SIG-M5 (cell line): ENCODE measurements around the gene EPB41L3.
"Not testable (repeated sequence)": the region's sequence is repeated elsewhere in the genome, so short reads cannot be mapped to it uniquely, and the experiment has no call there.

Experiments
- DNase-seq: peaks from one replicate; lab custom pipeline; 2025; lab: John Stamatoyannopoulos, UW

Gene EPB41L3

GRCh38 chr18:5496305-5496704, 47.5 kb downstream of the EPB41L3 start:
- no peak for DNase-seq

GRCh38 chr18:5490753-5491480, 52.9 kb downstream of the EPB41L3 start:
- DNase-seq, result no peak

DNA sequence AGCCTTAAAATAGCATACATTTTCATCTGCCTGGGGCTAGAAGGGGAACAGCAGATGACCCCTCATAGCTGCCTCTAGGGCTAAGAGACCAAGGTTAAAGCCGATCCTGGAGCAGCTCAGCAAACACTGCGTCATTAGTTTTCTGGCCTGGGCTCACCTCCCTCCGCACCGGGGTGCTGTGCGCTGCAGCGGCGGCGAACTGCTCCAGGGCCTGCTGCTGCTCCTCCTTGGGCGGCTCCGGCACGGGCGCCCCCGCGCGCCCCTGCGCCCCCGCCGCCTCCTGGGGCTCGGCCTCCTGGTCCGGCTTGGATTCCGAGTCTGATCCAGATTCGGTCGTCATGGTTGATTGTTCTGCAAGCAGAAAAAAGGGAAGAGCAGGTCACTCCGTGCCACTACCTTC, 55.0 kb downstream of the EPB41L3 start:
- no peak for DNase-seq

DNA sequence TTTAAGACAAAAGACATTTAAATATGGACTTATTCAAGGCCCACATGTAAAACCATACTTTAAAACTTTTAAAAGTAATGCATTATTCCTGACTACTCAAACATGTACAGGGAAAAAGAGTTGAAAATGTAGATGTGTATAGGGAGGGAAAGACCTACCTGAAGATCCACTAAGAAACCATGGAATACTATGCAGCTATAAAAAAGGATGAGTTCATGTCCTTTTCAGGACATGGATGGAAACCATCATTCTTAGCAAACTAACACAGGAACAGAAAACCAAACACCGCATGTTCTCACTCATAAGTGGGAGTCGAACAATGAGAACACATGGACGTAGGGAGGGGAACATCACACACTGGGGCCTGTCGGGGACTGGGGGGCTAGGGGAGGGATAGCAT, 55.8 kb downstream of the EPB41L3 start:
- DNase-seq, result not testable (repeated sequence)

- DNase-seq, result no peak
These were observed 59.3 kb downstream of the EPB41L3 start for GRCh38 chr18:5484526-5484925.

DNA sequence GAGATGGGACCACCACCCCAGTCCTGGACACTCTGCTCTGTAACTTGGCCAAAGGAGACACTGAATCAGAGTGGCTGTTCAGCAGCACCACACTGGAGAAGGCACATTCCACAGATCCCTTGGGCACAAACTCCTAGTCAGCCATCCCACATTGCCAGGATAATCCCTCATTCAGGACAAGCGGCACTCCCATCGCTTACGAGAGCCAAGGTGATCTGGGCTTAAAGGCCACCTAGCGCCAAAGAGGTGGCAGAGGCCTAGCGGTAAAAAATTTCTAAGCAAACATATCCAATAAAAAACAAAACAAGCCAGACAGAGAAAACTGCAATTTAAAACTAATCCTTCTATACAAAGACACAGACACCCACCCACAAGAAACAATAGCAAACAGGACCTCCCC, 62.2 kb downstream of the EPB41L3 start:
- no peak for DNase-seq

DNA sequence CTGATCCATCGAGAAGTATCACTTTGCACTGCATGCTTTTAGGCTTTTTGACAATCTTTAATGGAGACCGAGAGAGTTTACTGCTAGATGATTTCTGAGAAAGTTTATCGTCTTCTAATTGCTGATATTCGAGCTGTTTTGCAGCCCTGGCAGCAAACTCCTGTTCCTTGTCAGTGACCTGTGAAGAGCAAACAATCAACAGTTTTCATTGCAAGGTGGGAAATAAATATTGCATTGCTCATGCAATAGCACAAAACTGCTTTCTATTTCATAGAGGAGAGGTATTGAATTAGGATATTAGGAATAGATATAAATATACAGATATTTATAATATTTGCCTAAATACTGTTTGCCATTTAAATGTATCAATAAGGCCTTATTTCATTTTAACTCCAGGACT, 65.5 kb downstream of the EPB41L3 start:
- no peak for DNase-seq

- DNase-seq, result no peak
These were observed 66.6 kb downstream of the EPB41L3 start for GRCh38 chr18:5476961-5477800.

DNA sequence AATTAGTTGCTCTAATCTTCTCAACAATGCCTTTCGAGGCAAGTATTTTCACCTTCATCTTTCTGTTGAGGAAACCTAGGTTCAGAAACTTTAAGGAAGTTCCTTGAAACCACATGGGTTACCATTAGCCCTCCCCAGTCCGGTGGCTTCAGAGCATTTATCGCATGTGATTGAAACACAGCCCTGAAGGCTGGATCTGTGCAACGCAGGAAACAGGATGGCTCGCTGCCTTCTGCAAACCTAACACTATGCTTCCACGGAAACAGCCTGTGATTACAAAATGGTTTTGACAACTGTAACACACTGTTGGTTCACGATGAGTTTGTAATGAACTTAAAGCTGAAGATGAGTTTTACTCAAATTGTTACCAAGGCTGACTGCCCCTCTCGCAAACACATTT, 68.5 kb downstream of the EPB41L3 start:
- peak; percentile 28 for DNase-seq

- no peak for DNase-seq
These were observed 74.5 kb downstream of the EPB41L3 start for GRCh38 chr18:5469340-5469739.

DNA sequence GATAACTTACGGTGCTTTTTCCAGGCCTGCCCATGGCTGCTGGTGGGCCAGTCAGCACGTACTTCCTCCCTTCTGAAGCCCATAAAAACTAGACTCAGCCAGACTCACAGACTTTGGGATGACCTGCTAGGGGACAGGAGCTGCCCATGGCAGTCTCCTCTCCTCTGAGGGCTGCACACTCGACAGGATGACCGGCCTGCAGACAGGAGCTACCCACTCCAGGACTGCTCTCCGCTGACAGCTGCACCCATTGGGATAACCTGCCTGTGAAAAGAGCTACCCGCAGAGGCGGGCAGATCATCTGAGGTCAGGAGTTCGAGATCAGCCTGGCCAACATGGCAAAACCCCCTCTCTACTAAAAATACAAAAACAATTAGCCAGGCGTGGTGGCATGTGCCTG, 75.4 kb downstream of the EPB41L3 start:
- no peak for DNase-seq

- DNase-seq, result no peak
These were observed 76.1 kb downstream of the EPB41L3 start for GRCh38 chr18:5467671-5468070.

DNA sequence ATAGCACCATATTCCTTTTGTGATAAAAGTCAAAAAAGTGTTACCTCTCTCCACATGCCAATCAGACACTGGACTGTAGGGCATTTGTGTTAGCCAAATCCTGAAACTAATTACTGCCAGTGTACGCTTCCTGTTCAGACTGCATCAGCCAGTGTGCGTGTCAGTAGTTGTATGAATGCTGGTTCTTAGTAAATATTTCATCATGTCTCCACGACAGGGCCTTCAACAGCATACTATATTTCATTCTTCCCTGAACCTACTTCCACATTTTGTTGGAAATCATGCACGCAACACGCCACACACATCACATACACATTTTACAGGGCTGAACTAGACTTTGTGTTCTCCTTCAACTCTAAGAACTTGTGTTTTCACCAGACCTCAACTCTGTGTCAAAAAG, 77.5 kb downstream of the EPB41L3 start:
- DNase-seq, result peak; percentile 87

DNA sequence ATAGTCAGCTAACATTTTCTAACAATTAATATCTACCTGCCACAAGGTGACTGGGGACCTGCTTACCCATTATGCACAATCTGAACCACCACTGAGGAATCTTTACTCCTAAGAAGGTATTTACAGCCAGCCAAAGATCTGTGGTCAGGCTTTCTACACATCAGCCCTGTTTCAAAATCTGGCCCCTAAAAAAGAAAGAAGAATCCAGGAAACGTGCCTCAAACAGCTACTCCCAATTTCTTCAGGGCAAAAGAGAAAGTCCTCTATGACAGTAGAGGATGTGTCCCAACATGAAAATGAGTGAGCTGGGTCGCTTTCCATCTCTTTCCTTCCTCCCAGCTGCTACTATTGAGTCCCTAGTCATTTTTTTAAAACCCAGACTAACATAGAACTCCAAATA, 79.5 kb downstream of the EPB41L3 start:
- peak; percentile 13 for DNase-seq

- no peak for DNase-seq
These were observed 80.0 kb downstream of the EPB41L3 start for GRCh38 chr18:5463831-5464230.

DNA sequence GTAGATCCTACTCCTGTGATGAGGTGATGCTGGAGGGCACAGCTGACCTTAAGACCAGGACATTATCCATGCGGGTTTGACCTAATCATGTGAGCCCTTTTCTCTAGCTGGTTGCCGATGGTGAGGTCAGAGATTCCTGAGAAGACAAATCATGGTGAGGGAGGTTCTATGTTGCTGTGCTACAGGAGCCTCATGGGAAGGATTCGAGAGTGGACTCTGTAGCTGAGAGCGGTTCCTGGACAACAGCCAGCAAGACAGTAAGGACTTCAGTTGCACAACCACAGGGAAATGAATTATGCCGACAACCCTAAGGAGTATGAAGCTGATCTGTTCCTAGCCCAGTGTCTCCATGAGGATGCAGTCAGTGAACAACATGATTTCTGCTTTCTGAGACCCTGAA, 80.4 kb downstream of the EPB41L3 start:
- DNase-seq, result no peak

DNA sequence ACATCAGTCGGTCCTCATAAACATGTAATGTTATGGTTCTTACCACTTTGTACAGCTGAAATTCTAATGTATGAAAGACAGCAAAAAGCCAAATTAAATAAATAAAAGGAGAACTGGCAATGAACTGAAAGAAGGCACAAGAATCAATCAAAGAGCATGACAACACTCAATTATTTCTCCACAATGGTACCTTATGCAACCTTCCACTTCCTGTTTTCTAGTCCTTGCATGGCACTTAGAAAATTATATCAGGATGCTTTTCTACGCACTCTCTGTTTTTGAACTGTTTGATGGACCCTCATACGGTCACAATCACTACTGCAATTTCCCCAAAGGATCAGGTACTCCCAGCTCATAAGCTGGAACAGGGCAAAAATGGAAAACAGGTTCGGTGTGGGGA, 81.6 kb downstream of the EPB41L3 start:
- peak; percentile 68 for DNase-seq

DNA sequence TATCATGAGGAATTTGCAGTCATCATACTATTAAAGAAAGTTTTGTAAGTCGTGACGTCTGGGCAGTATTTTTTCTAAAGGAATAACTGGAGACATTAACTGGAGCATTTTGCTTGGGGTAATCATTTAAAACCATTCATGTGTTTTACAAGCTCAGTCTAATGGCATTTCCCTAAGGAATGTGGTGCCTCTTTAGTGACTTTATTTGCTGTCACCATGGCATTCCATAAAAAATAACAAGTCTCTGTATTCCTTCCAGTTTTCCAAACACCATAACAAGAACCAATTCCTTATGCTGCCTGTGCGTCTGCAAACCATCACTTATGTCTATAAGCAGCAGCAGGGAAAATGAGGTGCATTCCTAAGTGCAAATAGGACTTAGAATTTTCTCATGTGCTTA, 82.8 kb downstream of the EPB41L3 start:
- no peak for DNase-seq

GRCh38 chr18:5457462-5457957, 86.3 kb downstream of the EPB41L3 start:
- DNase-seq, result no peak

DNA sequence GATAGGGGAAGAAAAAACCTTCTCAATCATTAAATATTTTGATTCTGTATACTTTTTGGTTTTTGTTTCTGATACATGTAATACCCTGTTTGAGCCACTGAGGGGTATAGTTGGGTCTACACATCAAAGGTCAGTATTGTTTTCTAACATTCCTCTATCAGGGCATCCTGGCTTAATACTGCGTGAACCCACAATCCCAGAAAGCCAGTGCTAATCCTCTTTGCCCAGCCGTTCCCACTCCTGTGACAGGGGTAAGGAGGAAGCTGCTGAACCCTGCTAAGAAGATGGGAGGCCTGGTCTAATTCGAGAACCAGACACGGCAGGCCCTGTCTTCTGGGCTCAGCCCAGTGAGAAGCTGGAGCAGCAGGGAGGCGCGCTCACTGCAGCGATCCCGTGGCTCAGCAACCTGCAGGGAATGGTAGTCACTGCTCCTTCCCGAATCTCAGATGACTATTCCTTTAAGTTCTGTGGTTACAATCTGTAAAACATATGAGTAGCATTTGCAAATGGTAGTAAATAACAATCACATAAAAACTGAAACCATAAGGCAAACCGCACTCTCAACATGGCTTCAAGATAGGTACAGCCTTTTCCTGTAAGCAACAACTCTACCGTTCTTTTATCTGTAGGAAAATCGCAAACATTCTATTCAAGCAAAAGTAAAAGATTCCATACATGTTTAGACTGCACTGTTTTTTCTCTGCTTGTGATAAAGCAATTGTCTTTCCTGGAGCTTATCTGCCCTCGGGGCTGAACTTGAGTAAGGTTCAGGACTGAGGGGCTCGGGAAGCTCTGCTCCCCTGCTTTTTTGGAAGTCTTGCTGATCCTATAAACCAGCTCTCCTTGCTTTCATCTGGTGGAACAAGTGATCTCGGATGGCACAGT, 87.0 kb downstream of the EPB41L3 start:
- DNase-seq, result no peak

DNA sequence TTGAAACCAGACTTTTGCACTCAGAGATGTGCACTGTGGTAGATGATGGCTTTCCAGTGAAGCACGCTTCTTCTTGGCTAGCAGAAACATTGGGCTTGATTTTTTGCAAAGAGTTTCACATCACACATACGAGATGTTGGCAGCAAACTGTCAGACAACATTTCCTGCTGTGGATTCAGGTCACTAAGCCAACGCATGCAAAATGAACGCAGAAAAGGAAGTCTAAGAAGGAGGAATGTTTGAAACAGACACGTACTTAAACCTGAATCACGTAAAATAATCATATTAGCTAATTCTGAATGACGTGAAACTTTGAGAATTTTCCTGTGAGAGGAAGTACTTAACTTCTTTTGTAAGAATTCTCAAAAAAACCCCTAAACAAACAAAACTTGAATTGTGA, 88.1 kb downstream of the EPB41L3 start:
- DNase-seq, result no peak

- no peak for DNase-seq
These were observed 90.8 kb downstream of the EPB41L3 start for GRCh38 chr18:5452943-5453443.
